K562 (cell line): ENCODE measurements around the gene KIF26B.

Source experiments
- EHMT2 ChIP-seq: fragments of 450-650 bp; IDR thresholded peaks from 2 replicates; pipeline ENCODE4 v1.6.1; 2018; ENCODE audit warnings: antibody characterized with exemption
- NR2F6 ChIP-seq: fragments of 450-650 bp; formaldehyde crosslinking; IDR thresholded peaks from 2 replicates; pipeline ENCODE4 v1.4.0; 2020; ENCODE audit warnings: mild to moderate bottlenecking
- SAFB2 ChIP-seq: fragments of 200-400 bp; formaldehyde crosslinking; IDR thresholded peaks from 2 replicates; pipeline ENCODE4 v1.6.1; 2018; ENCODE audit warnings: borderline replicate concordance, low read length, low read depth, moderate library complexity; ENCODE audit not compliant: severe bottlenecking
- TF ChIP-seq, protein P1 (sequence below): sonication (generic); formaldehyde crosslinking; IDR thresholded peaks from 2 replicates; pipeline ENCODE4 v1.8.1; 2022; ENCODE audit warnings: missing genetic modification reagents
- TF ChIP-seq, protein P2 (sequence below), 3 experiments: IDR thresholded peaks in 2 of 3; conservative IDR thresholded peaks in 1 of 3; 2 replicates each; pipeline ENCODE4 v1.5.1; 2011 to 2012; ENCODE audit warnings: low read length in 3 of 3, mild to moderate bottlenecking in 3 of 3, control low read depth in 2 of 3, improper control_type of control experiment in 1 of 3, inconsistent platforms in 1 of 3, low read depth in 1 of 3, mixed read lengths in 1 of 3, moderate library complexity in 1 of 3; ENCODE audit not compliant: insufficient read depth in 2 of 3

DNA sequence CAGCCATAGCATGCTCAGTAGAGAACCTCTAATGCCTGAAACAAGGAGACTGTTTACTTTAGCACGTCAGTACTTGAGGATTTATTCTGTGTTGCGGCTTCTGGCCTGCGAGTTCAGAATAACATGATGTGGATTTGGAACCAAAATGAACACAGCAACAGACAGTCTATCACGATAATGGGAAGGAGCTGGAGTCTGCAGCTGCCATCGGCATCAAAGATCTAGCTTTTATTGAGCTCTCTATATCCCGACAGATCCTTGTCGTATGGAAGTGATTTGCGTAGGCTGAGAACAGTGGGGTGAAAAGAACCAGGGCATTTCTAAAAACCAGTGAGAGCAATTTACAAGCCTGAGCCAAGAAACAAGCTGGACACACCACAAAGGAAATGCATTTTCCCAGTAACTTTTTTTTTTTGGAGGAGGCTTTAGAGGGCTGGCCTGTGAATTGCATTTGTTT lies 294.2 kb downstream of the KIF26B start:
- TF ChIP-seq SAFB2 = no peak
- TF ChIP-seq, protein P1, sequence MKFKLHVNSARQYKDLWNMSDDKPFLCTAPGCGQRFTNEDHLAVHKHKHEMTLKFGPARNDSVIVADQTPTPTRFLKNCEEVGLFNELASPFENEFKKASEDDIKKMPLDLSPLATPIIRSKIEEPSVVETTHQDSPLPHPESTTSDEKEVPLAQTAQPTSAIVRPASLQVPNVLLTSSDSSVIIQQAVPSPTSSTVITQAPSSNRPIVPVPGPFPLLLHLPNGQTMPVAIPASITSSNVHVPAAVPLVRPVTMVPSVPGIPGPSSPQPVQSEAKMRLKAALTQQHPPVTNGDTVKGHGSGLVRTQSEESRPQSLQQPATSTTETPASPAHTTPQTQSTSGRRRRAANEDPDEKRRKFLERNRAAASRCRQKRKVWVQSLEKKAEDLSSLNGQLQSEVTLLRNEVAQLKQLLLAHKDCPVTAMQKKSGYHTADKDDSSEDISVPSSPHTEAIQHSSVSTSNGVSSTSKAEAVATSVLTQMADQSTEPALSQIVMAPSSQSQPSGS (CRISPR knock-in tag) = no peak
- no peak for TF ChIP-seq NR2F6
- TF ChIP-seq, protein P2, sequence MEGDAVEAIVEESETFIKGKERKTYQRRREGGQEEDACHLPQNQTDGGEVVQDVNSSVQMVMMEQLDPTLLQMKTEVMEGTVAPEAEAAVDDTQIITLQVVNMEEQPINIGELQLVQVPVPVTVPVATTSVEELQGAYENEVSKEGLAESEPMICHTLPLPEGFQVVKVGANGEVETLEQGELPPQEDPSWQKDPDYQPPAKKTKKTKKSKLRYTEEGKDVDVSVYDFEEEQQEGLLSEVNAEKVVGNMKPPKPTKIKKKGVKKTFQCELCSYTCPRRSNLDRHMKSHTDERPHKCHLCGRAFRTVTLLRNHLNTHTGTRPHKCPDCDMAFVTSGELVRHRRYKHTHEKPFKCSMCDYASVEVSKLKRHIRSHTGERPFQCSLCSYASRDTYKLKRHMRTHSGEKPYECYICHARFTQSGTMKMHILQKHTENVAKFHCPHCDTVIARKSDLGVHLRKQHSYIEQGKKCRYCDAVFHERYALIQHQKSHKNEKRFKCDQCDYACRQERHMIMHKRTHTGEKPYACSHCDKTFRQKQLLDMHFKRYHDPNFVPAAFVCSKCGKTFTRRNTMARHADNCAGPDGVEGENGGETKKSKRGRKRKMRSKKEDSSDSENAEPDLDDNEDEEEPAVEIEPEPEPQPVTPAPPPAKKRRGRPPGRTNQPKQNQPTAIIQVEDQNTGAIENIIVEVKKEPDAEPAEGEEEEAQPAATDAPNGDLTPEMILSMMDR (IDR thresholded peaks at IDR 0.05 in 2 of 3, conservative IDR thresholded peaks at IDR 0.05 in 1 of 3; ENCODE audit: insufficient read depth in 2 of 3, low read depth in 1 of 3, low read length in 3 of 3) = no peak
- no peak for TF ChIP-seq EHMT2
